CD4-positive, alpha-beta T cell treated with Interleukin-6 for 4 hours (primary cell): ENCODE measurements around the gene C19orf33.

ENCODE experiments used
- DNase-seq: peaks from one replicate; pipeline ENCODE4 v3.0.0-alpha.2; 2020; ENCODE audit warnings: mixed read lengths

The C19orf33 gene

GRCh38 chr19:38280030-38280921 lies 23.8 kb upstream of the C19orf33 start:
- no peak for DNase-seq

- DNase-seq = no peak
Observed at GRCh38 chr19:38281811-38282566, 22.1 kb upstream of the C19orf33 start.

GRCh38 chr19:38283271-38283670 lies 20.8 kb upstream of the C19orf33 start:
- no peak for DNase-seq

GRCh38 chr19:38284422-38284821 lies 19.6 kb upstream of the C19orf33 start:
- DNase-seq = no peak

- no peak for DNase-seq
Observed at GRCh38 chr19:38285567-38285966, 18.5 kb upstream of the C19orf33 start.

- no peak for DNase-seq
Observed at GRCh38 chr19:38287604-38288003, 16.4 kb upstream of the C19orf33 start.

- DNase-seq = no peak
Observed at GRCh38 chr19:38288123-38288855, 15.8 kb upstream of the C19orf33 start.

GRCh38 chr19:38289955-38290354 lies 14.1 kb upstream of the C19orf33 start:
- no peak for DNase-seq

GRCh38 chr19:38290631-38291147 lies 13.4 kb upstream of the C19orf33 start:
- no peak for DNase-seq

GRCh38 chr19:38291855-38292254 lies 12.2 kb upstream of the C19orf33 start:
- no peak for DNase-seq

- DNase-seq = no peak
Observed at GRCh38 chr19:38293281-38293680, 10.8 kb upstream of the C19orf33 start.

- no peak for DNase-seq
Observed at GRCh38 chr19:38294090-38294489, 10.0 kb upstream of the C19orf33 start.

- no peak for DNase-seq
Observed at GRCh38 chr19:38298821-38299680, 5.0 kb upstream of the C19orf33 start.

- DNase-seq = no peak
Observed at GRCh38 chr19:38304352-38304865, 358 bp downstream of the C19orf33 start.

GRCh38 chr19:38304866-38305429 lies 897 bp downstream of the C19orf33 start:
- DNase-seq = no peak

- DNase-seq = no peak
Observed at GRCh38 chr19:38306236-38306635, 2.2 kb downstream of the C19orf33 start.

- no peak for DNase-seq
Observed at GRCh38 chr19:38307076-38307475, 3.0 kb downstream of the C19orf33 start.

- no peak for DNase-seq
Observed at GRCh38 chr19:38307597-38307996, 3.5 kb downstream of the C19orf33 start.

- DNase-seq = no peak
Observed at GRCh38 chr19:38308006-38308766, 4.1 kb downstream of the C19orf33 start.

GRCh38 chr19:38308926-38309614 lies 5.0 kb downstream of the C19orf33 start:
- no peak for DNase-seq
